GM12878 (cell line): ENCODE measurements around the gene ADGRV1. TPM values are rescaled to one million over a fixed set of nuclear protein-coding genes. Genes with fewer than 3 reads are reported as not detected.

Source experiments
- ATAC-seq: fragments of 200-7000 bp; cut with Tn5 transposase; 3 replicates; pipeline ENCODE4 v1.9.1; 2020; ENCODE audit warnings: mild to moderate bottlenecking, moderate library complexity
- BruUV-seq: library from RNA; stranded (reverse); fragments of 400-500 nt; replicated peaks from 2 replicates; lab custom pipeline; 2021; lab: Mats Ljungman, UMichigan
- CTCF ChIA-PET: fragments of 300-600 bp; sonication (Branson Sonifier 250); formaldehyde crosslinking; extraction: SDS; loops from one replicate; lab custom pipeline; 2021; ENCODE audit warnings: inconsistent platforms; lab: Yijun Ruan, JAX
- POLR2A ChIA-PET: fragments of 350-600 bp; formaldehyde crosslinking; extraction: SDS; loops from one replicate; lab custom pipeline; 2021; ENCODE audit warnings: inconsistent platforms; lab: Charles Lee
- RAD21 ChIA-PET: fragments of 300-600 bp; sonication (Branson Sonifier 250); formaldehyde crosslinking; loops from one replicate; lab custom pipeline; 2023; ENCODE audit warnings: antibody characterized with exemption; ENCODE audit not compliant: unreplicated experiment; lab: Charles Lee
- SMC1A ChIA-PET: fragments of 300-600 bp; sonication (Branson Sonifier 250); formaldehyde crosslinking; loops from one replicate; lab custom pipeline; 2023; ENCODE audit not compliant: unreplicated experiment, uncharacterized antibody; lab: Charles Lee
- DNase-seq: peaks from one replicate; pipeline ENCODE4 v3.0.0-alpha.2; 2011; ENCODE audit warnings: low read depth, low spot score
- FAIRE-seq: peaks from 3 replicates; lab custom pipeline; 2011; peaks lifted over from hg19 to GRCh38; lab: Jason Lieb, UNC
- H2AFZ ChIP-seq: 2 replicates; pipeline ENCODE4 v1.6.0; 2011; ENCODE audit warnings: low read depth, low read length, control low read depth; ENCODE audit not compliant: control insufficient read depth
- H3K27ac ChIP-seq: 2 replicates; pipeline ENCODE4 v1.5.1; 2011; ENCODE audit warnings: control low read depth; ENCODE audit not compliant: control insufficient read depth, insufficient read depth
- H3K27me3 ChIP-seq, 2 experiments: replicated peaks in 1 of 2; 2 replicates each; pipeline versions ENCODE4 v1.6.0 to v1.6.1; 2011; ENCODE audit warnings: low read length in 1 of 2; ENCODE audit not compliant: control insufficient read depth in 2 of 2, insufficient read depth in 2 of 2
- H3K36me3 ChIP-seq, 2 experiments: 2 replicates each; pipeline ENCODE4 v1.5.1; 2011; ENCODE audit warnings: low read length in 1 of 2; ENCODE audit not compliant: control insufficient read depth in 2 of 2, insufficient read depth in 2 of 2
- H3K4me1 ChIP-seq: 2 replicates; pipeline ENCODE4 v1.6.1; 2011; ENCODE audit warnings: mild to moderate bottlenecking, low read length, moderate library complexity, mixed read lengths; ENCODE audit not compliant: control insufficient read depth, insufficient read depth
- H3K4me2 ChIP-seq: 2 replicates; pipeline ENCODE4 v1.6.0; 2011; ENCODE audit warnings: control low read depth; ENCODE audit not compliant: control insufficient read depth, insufficient read depth
- H3K4me3 ChIP-seq: fragments of 200-600 bp; sonication (generic); 2 replicates; pipeline ENCODE4 v1.5.1; 2016
- H3K79me2 ChIP-seq: 2 replicates; pipeline ENCODE4 v1.6.0; 2011; ENCODE audit warnings: low read length; ENCODE audit not compliant: control insufficient read depth, insufficient read depth
- H3K9ac ChIP-seq: 2 replicates; pipeline ENCODE4 v1.8.0; 2011; ENCODE audit warnings: low read length, control low read depth, mixed read lengths; ENCODE audit not compliant: control insufficient read depth, insufficient read depth
- H3K9me3 ChIP-seq: replicated peaks from 3 replicates; pipeline ENCODE4 v1.5.1; 2011; ENCODE audit warnings: mild to moderate bottlenecking, low read length; ENCODE audit not compliant: control insufficient read depth, insufficient read depth
- H4K20me1 ChIP-seq: 2 replicates; pipeline ENCODE4 v1.6.0; 2011; ENCODE audit not compliant: control insufficient read depth, insufficient read depth
- BRCA1 ChIP-seq: IDR thresholded peaks from 2 replicates; pipeline ENCODE4 v1.6.1; 2011; ENCODE audit warnings: low read depth, low read length, improper control_type of control experiment
- HDAC6 ChIP-seq: fragments of 200-600 bp; sonication (generic); IDR thresholded peaks from one replicate; pipeline ENCODE4 v1.8.0; 2017; ENCODE audit warnings: antibody characterized with exemption; ENCODE audit not compliant: unreplicated experiment
- IKZF2 ChIP-seq, 2 experiments: fragments of 450-650 bp; IDR thresholded peaks; 2 replicates each; pipeline ENCODE4 v1.6.1; 2017; ENCODE audit warnings: mild to moderate bottlenecking in 2 of 2, moderate library complexity in 2 of 2
- KAT2A ChIP-seq: conservative IDR thresholded peaks from 2 replicates; pipeline ENCODE4 v1.6.1; 2011; ENCODE audit warnings: low read depth, low read length; ENCODE audit not compliant: control insufficient read depth
- MYB ChIP-seq: fragments of 150-350 bp; IDR thresholded peaks from 2 replicates; pipeline ENCODE4 v1.6.1; 2014; ENCODE audit warnings: mild to moderate bottlenecking, low read depth, low read length, borderline replicate concordance
- POLR2AphosphoS5 ChIP-seq: IDR thresholded peaks from 2 replicates; pipeline ENCODE4 v1.6.1; 2011; ENCODE audit warnings: mild to moderate bottlenecking, low read length, inconsistent platforms
- RB1 ChIP-seq: fragments of 450-650 bp; formaldehyde crosslinking; IDR thresholded peaks from 2 replicates; pipeline ENCODE4 v1.6.1; 2017; ENCODE audit warnings: mild to moderate bottlenecking, borderline replicate concordance
- RFX5 ChIP-seq: IDR thresholded peaks from 2 replicates; pipeline ENCODE4 v1.6.1; 2011; ENCODE audit warnings: low read depth, low read length, improper control_type of control experiment
- SKIL ChIP-seq: fragments of 450-650 bp; IDR thresholded peaks from 2 replicates; pipeline ENCODE4 v1.6.1; 2017; ENCODE audit warnings: mild to moderate bottlenecking, low read depth, inconsistent platforms; ENCODE audit not compliant: poor library complexity, severe bottlenecking
- SRF ChIP-seq, 2 experiments: IDR thresholded peaks; 2 replicates each; pipeline ENCODE4 v1.6.1; 2011; ENCODE audit warnings: low read depth in 2 of 2, low read length in 2 of 2, mild to moderate bottlenecking in 1 of 2, moderate library complexity in 1 of 2
- STAT1 ChIP-seq: fragments of 450-650 bp; conservative IDR thresholded peaks from 2 replicates; pipeline ENCODE4 v1.6.1; 2014; ENCODE audit warnings: antibody characterized with exemption, mild to moderate bottlenecking
- TAF1 ChIP-seq: IDR thresholded peaks from 2 replicates; pipeline ENCODE4 v1.6.1; 2011; ENCODE audit warnings: mild to moderate bottlenecking, low read depth, low read length, borderline replicate concordance
- ZNF24 ChIP-seq: fragments of 450-650 bp; IDR thresholded peaks from 2 replicates; pipeline ENCODE4 v1.6.1; 2017; ENCODE audit warnings: antibody characterized with exemption, mild to moderate bottlenecking
- WGBS: methylation state at CpG from one replicate; pipeline ENCODE4 v1.1.6; 2016; ENCODE audit warnings: low lambda C conversion rate; ENCODE audit not compliant: insufficient replicate concordance, insufficient coverage; ENCODE audit errors: missing lambda C conversion rate; 5-methylcytosine and 5-hydroxymethylcytosine counted together
- in situ Hi-C: fragments of 300-500 bp; cut with MboI; formaldehyde crosslinking; loops from 9 replicates; pipeline ENCODE4 v1.14.3; 2018; ENCODE audit warnings: mixed read lengths
- intact Hi-C: fragments of 100-400 bp; cut with micrococcal nuclease; formaldehyde crosslinking; loops from one replicate; pipeline ENCODE4 v1.14.2; 2022; ENCODE audit not compliant: unreplicated experiment
- polyA plus RNA-seq, 11 experiments: library from polyadenylated mRNA; depleted of rRNA in 4 of 11; unstranded in 6 of 11; stranded (reverse) in 5 of 11; fragments of >200 nt; fragmentation: Nextera tagmentation in 4 of 11; fragmentation: Illumina TruSeq in 1 of 11; extraction: Ambion mirVana in 4 of 11; extraction: Trizol in 1 of 11; gene quantifications; 1 replicate in 1 of 11; 2 replicates in 10 of 11; pipeline versions ENCODE4 v1.2.1 to v1.2.3, GENCODE V29; 2011 to 2016; ENCODE audit warnings: inconsistent platforms in 2 of 11, missing spikeins in 2 of 11, low read depth in 1 of 11
- total RNA-seq, 4 experiments: library from RNA; depleted of rRNA in 3 of 4; stranded (reverse); fragments of >200 nt in 3 of 4; fragmentation: Illumina TruSeq in 1 of 4; extraction: Trizol in 1 of 4; gene quantifications; 2 replicates each; pipeline versions ENCODE4 v1.2.1 to v1.2.3, GENCODE V29; 2013 to 2021

The ADGRV1 gene
- total and polyA plus RNA-seq, 10 of the 15 experiments (the other 5 are each of a cell fraction or from before 2014, with no cell fraction given), result 0.04 to 8.1 (median 0.16) TPM; not detected in 1

- in situ Hi-C loops (no loop called here), intact Hi-C loops (no loop called here)
- DNase-seq (no peak), ATAC-seq (no peak), FAIRE-seq (no peak)
- H4K20me1 ChIP-seq, result no peaks in the 10 kb centered on the region
- no peaks in the 10 kb centered on the region for H3K27me3 ChIP-seq
- RAD21 ChIA-PET, result no interaction called here
- H3K9ac ChIP-seq, result no peak overlapping the region
- H3K9me3 ChIP-seq, result no peaks in the 10 kb centered on the region; the same call in 1 of the 3 replicates
- CTCF ChIA-PET, result interaction anchor here (0.6 kb wide), 1 partner anchor 299 kb away, joined by 3 read pairs; no protein-coding TSS in a partner anchor
- BruUV-seq, result no TSS peak
- 0% methylated on average over 1 of the region's 1 CpG for WGBS
- H3K36me3 ChIP-seq, result no peaks in the 10 kb centered on the region
- POLR2A ChIA-PET, result no interaction called here
- H3K79me2 ChIP-seq, result no peaks in the 10 kb centered on the region
- no peak overlapping the region for H3K27ac ChIP-seq
- TF ChIP-seq TAF1, result no peak
- TF ChIP-seq KAT2A, result no peak
- TF ChIP-seq BRCA1, result no peak
- no peak for TF ChIP-seq SRF (IDR thresholded peaks at IDR 0.05; ENCODE audit: low read depth in 2 of 2, low read length in 2 of 2)
- no peak for TF ChIP-seq POLR2AphosphoS5
- no peak for TF ChIP-seq ZNF24
- SMC1A ChIA-PET, result no interaction called here
- H3K4me2 ChIP-seq, result no peak overlapping the region
- no peak overlapping the region for H2AFZ ChIP-seq
- H3K4me3 ChIP-seq, result no peak overlapping the region
- H3K4me1 ChIP-seq, result no peaks in the 10 kb centered on the region
Measured at GRCh38 chr5:90739567-90739966, 181.0 kb downstream of the ADGRV1 start.

GRCh38 chr5:90740244-90740799 is 181.7 kb downstream of the ADGRV1 start:
- FAIRE-seq, result no peak
- POLR2A ChIA-PET, result no interaction called here
- Histone ChIP-seq H3K27me3 (no peaks in the 10 kb centered on the region), H3K9ac (no peak overlapping the region), H3K4me2 (no peak overlapping the region), H3K27ac (no peak overlapping the region), H3K79me2 (no peaks in the 10 kb centered on the region), H3K9me3 (no peaks in the 10 kb centered on the region; the same call in 1 of the 3 replicates), H3K4me1 (no peaks in the 10 kb centered on the region), H3K4me3 (no peak overlapping the region), H2AFZ (no peak overlapping the region), H3K36me3 (no peaks in the 10 kb centered on the region), H4K20me1 (no peaks in the 10 kb centered on the region)
- in situ Hi-C loops, result no loop called here
- no peak for ATAC-seq
- RAD21 ChIA-PET, result no interaction called here
- no peak for DNase-seq
- SMC1A ChIA-PET, result no interaction called here
- CTCF ChIA-PET, result no interaction called here
- intact Hi-C loops, result no loop called here
- TF ChIP-seq RFX5 (no peak), STAT1 (no peak), MYB (no peak), HDAC6 (no peak), RB1 (no peak), SKIL (no peak), IKZF2 (IDR thresholded peaks at IDR 0.05) (no peak)
- 23% methylated on average over 4 of the region's 4 CpGs for WGBS
- BruUV-seq, result no TSS peak
